ENCODE data around the gene ZNF483. TPM values are rescaled to one million over a fixed set of nuclear protein-coding genes. Genes with fewer than 3 reads are reported as not detected.
"Not testable (repeated sequence)": the region's sequence is repeated elsewhere in the genome, so short reads cannot be mapped to it uniquely, and the experiment has no call there.

The ZNF483 gene
- total RNA-seq, 1 donor from 2014 or later = 37.1 TPM

DNA sequence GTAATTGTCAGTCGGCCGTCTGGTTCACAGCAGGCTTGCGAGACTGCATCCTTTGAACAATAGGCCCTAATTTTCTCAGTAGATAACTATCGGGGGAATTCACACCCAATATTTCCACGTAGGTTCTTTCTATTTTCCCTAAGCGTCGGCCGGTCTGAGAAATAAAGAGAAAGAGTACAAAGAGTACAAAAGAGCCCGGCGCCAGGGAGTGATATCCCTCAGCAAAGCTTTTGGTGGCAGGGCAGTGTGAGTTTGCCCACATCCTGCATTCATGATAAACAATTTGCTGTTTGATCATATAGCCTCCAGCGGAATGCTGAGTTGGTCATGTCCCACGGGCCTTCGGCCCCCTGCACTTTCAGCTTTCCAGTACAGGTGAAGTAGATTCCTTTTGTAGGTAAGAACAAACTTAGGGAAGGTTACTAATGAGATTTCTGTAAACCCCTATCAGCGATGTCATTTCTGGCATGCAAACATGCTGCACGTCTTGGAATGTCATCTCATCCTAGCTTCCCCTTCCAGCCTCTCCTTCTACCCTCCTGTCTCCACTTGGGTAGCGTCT lies 79.2 kb downstream of the ZNF483 start:
- FAIRE-seq = no peak
- no peak for DNase-seq (ENCODE audit: low spot score in 2 of 2)

GRCh38 chr9:111605041-111605559 lies 80.1 kb downstream of the ZNF483 start:
- no peak for FAIRE-seq
- DNase-seq (ENCODE audit: low spot score in 2 of 2) = no peak

DNA sequence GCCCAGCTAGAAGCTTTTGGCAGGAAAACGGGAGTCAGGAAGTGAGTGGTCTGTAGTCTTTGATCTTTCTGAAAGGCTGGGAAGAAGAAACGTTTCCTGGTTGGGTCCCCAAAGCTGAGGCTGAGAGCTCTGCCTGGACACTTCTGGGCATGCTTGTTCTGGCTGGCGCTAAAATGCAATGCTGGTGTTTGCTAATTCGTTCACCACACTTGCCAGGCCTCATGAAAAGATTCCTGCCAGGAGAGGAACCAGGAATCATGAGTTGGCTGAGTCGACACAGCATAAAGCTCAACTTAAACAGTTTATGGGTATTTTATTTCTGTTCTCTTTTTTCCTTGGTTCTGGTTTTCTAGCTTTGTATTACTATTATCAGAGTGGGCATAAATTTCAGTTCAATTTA lies 85.2 kb downstream of the ZNF483 start:
- DNase-seq (ENCODE audit: low spot score in 2 of 2) = no peak
- no peak for FAIRE-seq

DNA sequence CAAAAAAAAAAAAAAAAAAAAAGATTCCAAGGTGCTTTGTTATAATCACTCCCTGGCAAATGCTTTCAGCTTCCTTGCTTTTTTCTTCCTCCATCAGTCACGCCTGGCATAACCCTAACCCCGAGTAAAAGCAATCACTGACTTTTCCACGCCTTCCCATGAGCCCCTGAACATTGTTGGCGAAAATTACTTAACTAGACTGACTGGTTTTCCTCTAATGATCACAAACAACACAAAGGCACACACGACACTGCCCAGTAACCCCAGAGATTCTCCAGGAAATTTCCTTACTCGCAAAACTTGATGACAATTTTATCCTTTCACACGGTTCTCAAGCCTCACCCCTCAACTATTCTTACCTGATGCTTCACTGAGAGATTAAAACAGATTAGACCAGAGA lies 85.9 kb downstream of the ZNF483 start:
- FAIRE-seq = no peak
- no peak for DNase-seq (ENCODE audit: low spot score in 2 of 2)

DNA sequence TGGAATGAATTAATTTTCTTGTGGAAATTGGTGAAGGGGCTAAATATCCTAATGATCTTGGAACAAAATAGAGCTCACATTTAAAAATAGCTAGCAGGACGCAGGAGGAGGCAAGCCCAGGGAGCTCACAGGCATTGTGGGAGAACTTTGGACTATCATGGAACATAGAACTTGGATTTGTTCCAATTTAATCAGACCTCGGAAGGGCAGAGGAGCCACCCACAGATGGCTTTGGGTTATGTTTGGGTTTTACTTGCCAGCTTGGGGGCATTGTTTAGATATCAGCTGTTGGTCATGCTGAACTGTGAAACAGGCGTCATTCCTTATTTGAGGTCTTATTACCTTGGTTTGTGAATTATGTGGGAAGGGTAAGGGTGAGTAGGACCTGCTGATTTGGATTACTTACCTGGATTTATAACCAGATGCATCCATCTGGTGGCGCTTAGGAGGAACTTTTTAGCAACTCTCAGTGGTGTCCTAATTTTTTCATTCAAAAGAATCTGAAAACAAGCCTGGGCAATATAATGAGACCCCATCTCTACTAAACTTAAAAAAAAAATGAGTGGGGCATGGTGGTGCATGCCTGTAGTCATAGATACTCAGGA lies 88.6 kb downstream of the ZNF483 start:
- DNase-seq (ENCODE audit: low spot score in 2 of 2) (no peak), FAIRE-seq (no peak)

GRCh38 chr9:111615928-111616327 lies 90.9 kb downstream of the ZNF483 start:
- FAIRE-seq (no peak), DNase-seq (ENCODE audit: low spot score in 2 of 2) (no peak)

DNA sequence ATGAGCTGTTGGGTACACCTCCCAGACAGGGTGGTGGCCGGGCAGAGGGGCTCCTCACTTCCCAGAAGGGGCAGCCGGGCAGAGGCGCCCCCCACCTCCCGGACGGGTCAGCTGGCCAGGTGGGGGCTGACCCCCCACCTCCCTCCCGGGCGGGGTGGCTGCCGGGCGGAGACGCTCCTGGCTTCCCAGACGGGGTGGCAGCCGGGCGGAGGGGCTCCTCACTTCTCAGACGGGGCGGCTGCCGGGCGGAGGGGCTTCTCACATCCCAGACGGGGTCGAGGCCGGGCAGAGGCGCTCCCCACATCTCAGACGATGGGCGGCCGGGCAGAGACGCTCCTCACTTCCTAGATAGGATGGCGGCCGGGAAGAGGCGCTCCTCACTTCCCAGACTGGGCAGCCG lies 92.4 kb downstream of the ZNF483 start:
- not testable (repeated sequence) for DNase-seq (ENCODE audit: low spot score in 2 of 2); FAIRE-seq

- DNase-seq (ENCODE audit: low spot score in 2 of 2) = peak in 1 of 2 donors; percentile 45
- FAIRE-seq = no peak
Observed at GRCh38 chr9:111621895-111622480, 97.0 kb downstream of the ZNF483 start.

GRCh38 chr9:111622626-111623025 lies 97.6 kb downstream of the ZNF483 start:
- DNase-seq (ENCODE audit: low spot score in 2 of 2) (no peak), FAIRE-seq (no peak)

Other genes starting within 250 kb of the ZNF483 start
- gene OR2K2, start 195.0 kb upstream of the ZNF483 start, total RNA-seq = 0.41 TPM
- gene ECPAS, start 40.8 kb upstream of the ZNF483 start, total RNA-seq = 95.0 TPM
- 12.2 TPM for gene PTGR1, start 74.5 kb downstream of the ZNF483 start, total RNA-seq
- gene DNAJC25, start 106.2 kb downstream of the ZNF483 start, total RNA-seq = 4.5 TPM
- 37.9 TPM for gene GNG10, start 136.4 kb downstream of the ZNF483 start, total RNA-seq